RPMI8226 (cell line): Measurements from ENCODE around the gene TICAM2.

Experiments used
- DNase-seq: peaks from one replicate; pipeline ENCODE4 v3.0.0-alpha.2; 2015

The TICAM2 gene

GRCh38 chr5:115601701-115602590 is at the start of gene TICAM2:
Gene TICAM2, minus strand, starts transcription at chr5:115602479. Its CDS starts 21,223 bp downstream, at chr5:115581256.
- DNase-seq = peak; percentile 75

DNA sequence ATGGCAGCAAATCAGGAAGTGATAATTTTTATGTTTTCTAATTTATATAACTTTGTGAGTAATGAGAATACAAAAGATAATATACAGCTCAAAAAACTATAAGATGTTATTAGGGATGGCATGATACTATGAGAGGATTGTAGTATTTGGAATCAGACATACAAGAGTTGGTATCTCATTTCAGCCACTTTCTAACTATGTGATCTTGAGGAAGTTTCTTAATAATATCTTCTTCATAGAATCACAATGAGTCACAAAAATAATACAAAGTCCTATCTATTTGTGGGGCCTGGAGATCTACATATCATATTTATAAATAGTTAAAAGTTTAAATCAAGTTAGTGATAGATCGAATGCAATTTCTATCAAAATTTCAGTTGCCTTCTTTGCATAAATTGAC is 47.3 kb upstream of the TICAM2 start:
- no peak for DNase-seq

- no peak for DNase-seq
These were observed 45.8 kb upstream of the TICAM2 start for GRCh38 chr5:115648056-115648455.

DNA sequence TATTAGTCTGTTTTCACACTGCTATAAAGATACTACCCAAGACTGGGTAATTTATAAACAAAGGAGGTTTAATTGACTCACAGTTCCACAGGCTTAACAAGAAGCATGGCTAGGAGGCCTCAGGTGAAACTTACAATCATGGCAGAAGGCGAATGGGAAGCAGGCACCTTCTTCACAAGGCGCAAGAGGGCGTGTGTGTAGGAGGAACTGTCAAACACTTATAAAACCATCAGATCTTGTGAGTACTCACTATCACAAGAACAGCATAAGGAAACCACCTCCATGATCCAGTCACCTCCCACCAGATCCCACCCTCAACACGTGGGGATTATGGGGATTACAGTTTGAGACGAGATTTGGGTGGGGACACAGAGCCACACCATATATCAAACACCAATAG is 43.1 kb upstream of the TICAM2 start:
- peak; percentile 12 for DNase-seq

DNA sequence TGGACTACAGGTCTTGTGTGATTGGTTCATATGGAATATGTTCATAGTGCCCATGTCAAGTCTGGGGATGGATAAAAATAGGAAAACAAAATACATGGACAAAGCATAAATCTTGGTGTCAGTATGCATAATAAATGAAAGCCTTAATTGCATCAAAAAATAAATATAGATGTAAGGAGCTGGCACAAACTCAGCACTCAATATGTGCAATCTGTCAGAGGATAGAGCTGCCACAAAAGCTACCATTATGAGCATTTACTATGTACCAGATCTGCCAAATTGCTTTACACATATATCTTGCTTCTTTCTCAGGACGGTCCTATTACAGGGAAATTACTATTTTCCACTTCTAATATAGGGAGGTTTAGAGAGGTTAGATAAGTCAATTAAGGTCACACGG is 41.8 kb upstream of the TICAM2 start:
- no peak for DNase-seq

DNA sequence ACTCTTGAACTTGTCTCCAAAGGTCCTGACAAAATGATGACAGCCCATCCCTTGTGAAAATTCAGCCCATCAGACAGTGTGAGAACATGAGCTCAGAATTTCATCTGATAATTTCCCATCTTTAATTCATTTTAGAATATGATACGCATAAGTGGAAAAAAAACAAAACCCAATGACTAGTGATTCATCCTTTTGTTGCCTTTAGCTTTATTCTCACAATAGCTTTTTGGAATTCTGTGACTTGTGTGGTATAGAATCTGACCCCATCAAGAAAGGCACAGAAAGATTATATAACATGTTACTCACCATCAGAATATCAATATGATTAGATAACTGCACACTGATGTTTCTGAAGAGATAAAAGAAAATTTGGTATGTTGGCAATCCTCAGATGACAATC is 39.7 kb upstream of the TICAM2 start:
- no peak for DNase-seq

- no peak for DNase-seq
These were observed 38.0 kb upstream of the TICAM2 start for GRCh38 chr5:115640274-115640673.

GRCh38 chr5:115639377-115639776 is 37.1 kb upstream of the TICAM2 start:
- DNase-seq = no peak

DNA sequence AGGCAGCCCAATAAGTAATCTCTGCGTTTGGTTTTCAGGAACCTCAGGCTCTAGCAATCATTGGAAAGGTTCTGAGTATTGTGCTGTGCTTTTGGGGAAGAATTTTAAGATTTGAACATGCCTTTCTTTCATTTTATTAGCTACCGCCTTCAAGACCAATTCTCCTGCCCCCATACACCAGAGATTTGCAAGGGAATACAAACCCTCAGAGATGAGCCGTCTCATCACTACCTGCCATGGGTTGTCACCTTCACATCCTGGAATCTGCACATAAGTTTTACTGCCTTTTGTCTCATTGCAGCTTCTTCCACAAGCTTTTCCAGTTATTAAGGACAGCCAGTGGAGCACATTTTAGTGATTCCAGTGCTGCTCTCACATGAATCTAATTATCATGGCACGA is 35.2 kb upstream of the TICAM2 start:
- no peak for DNase-seq

- no peak for DNase-seq
These were observed 33.7 kb upstream of the TICAM2 start for GRCh38 chr5:115636008-115636407.

DNA sequence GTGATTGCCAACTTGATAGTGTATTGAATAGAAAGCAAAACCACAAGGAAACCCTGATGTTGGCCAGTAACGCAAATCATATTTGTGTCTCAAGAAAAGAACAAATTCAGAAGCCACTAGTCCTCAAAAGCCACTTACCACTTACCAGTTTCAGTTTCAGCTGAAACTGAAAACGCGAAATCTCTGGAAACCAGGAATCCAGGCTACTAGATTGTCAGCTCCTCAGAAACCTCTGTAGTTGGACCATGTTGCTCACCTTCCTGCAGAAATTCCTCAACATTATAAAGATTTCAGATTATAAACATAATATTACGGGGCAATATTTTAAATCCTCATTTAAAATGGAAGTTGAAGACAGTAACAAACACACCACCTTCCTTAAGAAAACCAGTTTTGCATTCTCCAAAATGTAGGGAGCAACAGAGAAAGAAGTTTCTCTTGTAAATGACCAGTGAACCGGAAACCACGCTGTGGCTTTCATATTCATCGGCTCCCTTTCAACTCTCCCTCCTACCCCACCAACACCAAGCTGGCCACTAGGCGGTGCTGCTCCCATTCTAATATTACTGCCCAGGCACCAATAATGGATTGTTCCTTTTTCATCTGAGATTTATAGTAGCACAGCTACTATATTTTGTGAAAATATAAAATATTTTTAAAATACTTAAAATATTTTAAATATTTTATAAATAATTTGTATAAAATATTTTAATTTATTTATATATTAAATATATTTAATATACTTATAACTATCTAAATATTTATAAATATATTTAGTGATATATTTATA is 32.3 kb upstream of the TICAM2 start:
- DNase-seq = peak; percentile 93

GRCh38 chr5:115629903-115630302 is 27.6 kb upstream of the TICAM2 start:
- no peak for DNase-seq

DNA sequence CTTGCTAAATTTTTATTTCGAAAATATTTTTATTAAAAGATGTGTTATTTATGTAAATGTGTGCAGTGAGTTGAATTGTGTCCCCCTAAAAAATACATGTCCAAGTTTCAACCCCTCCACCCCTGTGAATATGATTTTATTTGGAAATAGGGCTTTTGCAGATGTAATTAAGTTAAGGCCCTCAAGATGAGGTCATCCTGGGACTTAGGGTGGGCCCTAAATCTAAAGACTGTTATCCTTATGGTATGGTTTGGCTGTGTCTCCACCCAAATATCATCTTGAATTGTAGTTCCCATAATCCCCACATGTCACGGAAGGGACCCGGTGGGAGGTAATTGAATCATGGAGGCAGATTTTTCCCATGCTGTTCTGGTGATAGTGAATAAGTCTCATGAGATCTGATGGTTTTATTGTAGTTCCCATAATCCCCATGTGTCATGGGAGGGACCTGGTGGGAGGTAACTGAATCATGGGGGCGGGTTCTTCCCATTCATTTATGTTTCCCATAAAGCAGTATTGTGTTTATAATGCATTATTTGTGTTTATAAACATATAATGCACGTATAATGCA is 25.1 kb upstream of the TICAM2 start:
- no peak for DNase-seq

DNA sequence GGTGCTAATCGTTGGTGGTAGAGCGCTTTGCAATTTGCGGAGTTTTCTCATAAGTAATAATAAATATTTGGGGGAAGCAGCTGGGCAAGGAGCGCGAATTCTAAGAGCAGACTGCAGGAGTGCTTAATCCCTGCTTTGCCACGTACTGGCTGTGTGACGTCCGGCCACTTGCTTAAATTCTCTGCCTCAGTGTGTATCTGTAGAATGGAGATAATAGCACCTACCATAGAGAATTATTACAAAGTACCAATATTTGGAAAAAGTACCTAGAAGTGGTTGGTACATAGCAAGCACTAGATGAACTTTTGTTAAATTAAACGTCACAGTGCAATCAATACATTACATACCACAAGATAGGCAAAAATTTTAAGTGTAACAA is 24.2 kb upstream of the TICAM2 start:
- DNase-seq = no peak

DNA sequence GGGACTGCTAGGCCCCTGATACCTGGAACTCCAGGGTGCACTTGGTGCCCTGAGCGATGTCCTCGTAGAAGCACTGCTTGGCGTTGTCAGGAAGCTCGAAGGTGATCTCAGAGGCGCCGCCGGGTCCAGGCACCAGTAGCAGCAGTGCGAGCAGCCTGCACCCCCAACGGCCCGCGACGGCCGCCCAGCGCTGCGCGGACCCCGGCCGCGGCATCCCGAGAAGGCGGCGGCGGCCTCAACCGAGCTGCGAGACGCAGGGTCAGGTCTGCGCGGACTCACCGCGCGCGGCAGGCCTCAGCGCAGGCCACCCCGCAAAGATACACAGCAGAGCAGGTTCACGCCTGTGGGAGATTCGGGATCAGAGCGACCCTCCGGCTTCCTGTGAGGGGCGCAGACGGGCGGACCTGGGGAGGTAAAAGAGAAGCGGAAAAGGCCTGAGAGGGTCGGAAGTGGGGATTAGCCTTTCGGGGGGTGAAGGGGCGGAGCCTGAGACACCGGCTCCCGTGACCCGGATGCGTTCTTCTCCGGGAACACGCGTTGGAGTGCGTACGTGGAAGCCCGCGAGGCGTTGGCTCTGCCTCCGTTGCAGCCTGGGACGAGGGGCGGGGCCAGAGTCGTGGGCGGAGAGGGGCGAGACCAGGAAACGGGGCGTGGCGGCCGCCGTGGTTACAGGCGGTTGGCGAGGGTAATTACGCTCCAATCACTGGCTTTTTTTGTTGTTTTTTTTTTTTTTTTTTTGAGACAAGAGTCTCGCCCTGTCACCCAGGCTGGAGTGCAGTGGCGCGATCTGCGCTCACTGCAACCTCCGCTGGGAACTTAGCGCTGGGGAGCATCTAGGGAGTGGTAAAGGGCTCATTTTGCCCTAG is 23.5 kb upstream of the TICAM2 start, which contains the start of gene TMED7:
Gene TMED7, minus strand, starts transcription at position 458 of the 866 bp plus-strand sequence. Its CDS starts 244 bp downstream, at position 214.
- peak; percentile 100 for DNase-seq

DNA sequence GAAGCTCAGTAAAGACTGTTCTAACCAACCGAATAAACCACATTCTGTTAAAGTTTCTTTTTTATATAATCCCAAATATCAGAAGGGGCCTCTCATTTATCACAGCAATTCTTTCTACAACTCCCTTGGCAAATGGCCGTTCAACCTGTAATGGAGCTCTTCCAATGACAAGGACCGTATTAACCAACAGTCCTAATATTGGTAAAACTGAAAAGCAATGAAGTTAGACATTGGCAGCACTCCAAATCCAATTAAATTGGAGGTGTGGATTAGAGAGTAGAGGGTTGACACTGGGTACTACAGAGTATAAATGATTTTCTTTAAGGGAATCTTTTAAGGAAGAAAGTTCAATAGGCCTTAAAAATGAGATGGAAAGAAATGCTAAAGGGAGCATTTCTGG is 22.7 kb upstream of the TICAM2 start:
- DNase-seq = no peak

DNA sequence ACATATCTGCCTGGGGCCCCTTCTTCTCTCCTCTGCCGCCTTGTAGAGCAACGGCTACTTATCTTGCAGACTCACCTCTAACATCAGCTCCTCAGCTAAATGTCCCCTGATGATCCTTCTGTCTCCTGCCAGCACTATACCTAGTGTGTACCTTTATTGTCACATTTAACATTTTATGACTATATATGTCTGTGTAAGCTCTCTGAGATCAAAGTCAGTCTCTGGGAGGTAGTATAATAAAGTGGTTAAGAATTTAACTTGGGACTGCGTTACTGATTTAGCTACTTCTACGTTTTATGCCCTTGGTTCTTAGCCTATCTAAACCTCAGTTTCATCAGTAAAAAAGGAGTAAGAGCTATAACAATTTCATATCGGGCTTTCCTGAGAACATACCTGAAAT is 21.4 kb upstream of the TICAM2 start:
- DNase-seq = no peak

DNA sequence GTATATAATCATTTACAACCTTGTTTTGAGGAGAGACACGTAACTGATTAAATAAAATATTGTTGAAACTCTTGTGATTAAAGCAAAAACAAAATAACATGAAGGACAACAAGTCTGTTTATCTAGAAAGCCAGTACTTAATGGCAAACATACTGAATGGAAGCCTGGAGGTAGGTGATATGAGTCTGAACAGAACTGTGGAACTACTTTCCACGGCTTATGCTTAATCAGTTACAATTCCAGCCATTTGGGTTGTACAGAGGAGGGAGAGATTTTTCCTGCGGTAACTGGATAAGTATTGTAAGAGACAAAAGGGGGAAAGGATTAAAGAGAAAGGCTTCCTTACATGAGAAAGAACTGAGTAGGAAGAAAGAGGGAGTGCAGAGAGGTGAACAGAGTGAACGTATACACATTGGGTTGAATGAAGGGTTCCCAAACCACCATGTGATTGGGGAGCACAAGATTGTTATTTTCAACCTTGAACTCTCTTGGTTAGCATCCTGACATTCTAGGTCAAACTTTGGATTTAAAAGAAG is 19.2 kb upstream of the TICAM2 start:
- no peak for DNase-seq

DNA sequence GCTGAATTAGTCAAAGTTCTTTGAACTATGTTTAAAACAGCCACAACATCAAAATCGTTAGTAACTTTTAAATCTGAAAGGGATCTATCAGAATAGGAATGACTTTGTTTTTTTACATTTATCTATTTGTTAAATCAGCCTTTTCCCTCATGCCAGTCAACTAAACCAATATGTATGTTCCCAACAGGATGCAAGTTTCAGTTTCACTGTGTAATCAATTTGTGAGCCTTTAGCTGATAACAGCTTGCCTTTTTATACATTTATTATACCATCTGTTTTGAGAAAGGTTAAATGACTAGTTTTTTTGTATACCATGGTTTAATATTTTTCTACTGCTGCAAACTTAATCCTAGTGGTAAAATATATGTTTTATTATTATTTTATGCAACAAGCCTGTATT is 14.6 kb upstream of the TICAM2 start:
- DNase-seq = no peak

DNA sequence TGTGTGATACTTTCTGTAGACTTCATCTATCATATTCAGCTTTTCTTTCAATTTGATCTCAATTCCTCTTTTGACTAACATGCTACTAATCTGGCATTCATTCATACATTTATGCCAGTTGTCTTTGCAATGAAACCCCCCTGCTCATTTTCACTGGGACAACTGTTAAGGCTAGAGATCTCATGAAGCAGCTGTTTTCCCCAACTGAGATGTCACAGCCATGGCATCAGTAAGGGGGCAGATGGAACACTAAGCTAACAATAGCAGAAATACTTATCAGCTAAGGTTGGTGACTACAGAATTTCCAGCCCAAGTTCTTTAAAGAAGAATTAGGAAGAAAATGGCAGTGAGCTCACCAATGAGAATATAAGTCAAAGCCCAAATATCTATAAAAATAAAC is 14.2 kb upstream of the TICAM2 start:
- no peak for DNase-seq

- DNase-seq = no peak
These were observed 9.6 kb upstream of the TICAM2 start for GRCh38 chr5:115611873-115612272.

DNA sequence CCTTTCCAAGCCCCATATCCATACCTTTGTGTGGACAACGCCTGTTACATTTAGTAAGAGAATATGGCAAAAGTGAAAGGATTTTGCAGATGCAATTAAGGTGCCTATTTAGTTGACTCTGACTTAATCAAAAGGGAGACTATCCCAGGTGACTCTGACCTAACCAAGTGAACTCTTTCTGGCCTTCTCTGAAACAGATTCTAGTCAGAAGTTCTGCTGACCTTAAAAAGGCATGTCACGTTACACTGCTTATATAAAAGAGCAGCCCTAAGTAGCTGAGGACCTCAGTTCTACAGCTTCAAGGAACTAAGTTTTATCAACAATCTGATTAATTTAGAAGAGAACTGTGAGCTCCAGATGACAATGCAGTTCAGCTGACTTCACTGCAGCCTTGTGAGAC is 5.7 kb upstream of the TICAM2 start:
- no peak for DNase-seq
